ENCODE results near the gene SYT9. TPM values are rescaled to one million over a fixed set of nuclear protein-coding genes. Genes with fewer than 3 reads are reported as not detected.

Gene SYT9
- total and polyA plus RNA-seq, 2 of the 8 experiments (the other 6 are each of a cell fraction or from before 2014, with no cell fraction given), result 1.5 to 2.9 TPM

GRCh38 chr11:7515447-7515886 is 263.8 kb downstream of the SYT9 start:
- Histone ChIP-seq H3K27ac (ENCODE audit: low read depth, low read length) (no peak overlapping the region), H4K91ac (replicated peaks; ENCODE audit: insufficient read length, low read length) (no peak overlapping the region)
- 80% methylated on average over 1 of the region's 1 CpG; no CpG with 5 or more reads in 1 of the 2 experiments for WGBS, 2 experiments (ENCODE audit: extremely low coverage in 1 of 2, insufficient coverage in 1 of 2, insufficient read length in 1 of 2, insufficient replicate concordance in 2 of 2, low coverage in 1 of 2, low lambda C conversion rate in 2 of 2, missing lambda C conversion rate in 1 of 2)

More at GRCh38 chr11:7515447-7515886, 263.8 kb downstream of the SYT9 start:
- TF ChIP-seq POLR2AphosphoS5 (IDR thresholded peaks at IDR 0.05; ENCODE audit: low read depth, low read length), result no peak
- no peak for TF ChIP-seq EZH2 (IDR thresholded peaks at IDR 0.05; ENCODE audit: low read depth, low read length, severe bottlenecking)
- TF ChIP-seq JUN (IDR thresholded peaks at IDR 0.05; ENCODE audit: low read depth, low read length), result no peak
- TF ChIP-seq, protein P1, sequence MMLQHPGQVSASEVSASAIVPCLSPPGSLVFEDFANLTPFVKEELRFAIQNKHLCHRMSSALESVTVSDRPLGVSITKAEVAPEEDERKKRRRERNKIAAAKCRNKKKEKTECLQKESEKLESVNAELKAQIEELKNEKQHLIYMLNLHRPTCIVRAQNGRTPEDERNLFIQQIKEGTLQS (IDR thresholded peaks at IDR 0.05; ENCODE audit: insufficient read depth, low read depth, low read length), result no peak
- TF ChIP-seq TAF7 (optimal IDR thresholded peaks at IDR 0.05; ENCODE audit: borderline replicate concordance, low read depth, low read length), result no peak
- TF ChIP-seq KDM4A (IDR thresholded peaks at IDR 0.05; ENCODE audit: low read depth, low read length, severe bottlenecking), result no peak
- TF ChIP-seq RBBP5 (IDR thresholded peaks at IDR 0.05; ENCODE audit: borderline replicate concordance, low read depth, low read length), result no peak
- Histone ChIP-seq H3K23me2 (ENCODE audit: low read depth, low read length) (peaks cover 9% of the 10 kb centered on the region), H3K4me1 (replicated peaks in 1 of 4; ENCODE audit: control insufficient read depth in 3 of 4, insufficient read depth in 4 of 4, low read length in 3 of 4) (peaks cover 0 to 9% (median 5%) of the 10 kb centered on the region in 4 experiments; a peak in 5 of 7 replicates), H3K4me3 (ENCODE audit: extremely low read depth in 1 of 4, insufficient read depth in 2 of 4, low read depth in 3 of 4, low read length in 4 of 4) (no peak overlapping the region), H3K56ac (replicated peaks; ENCODE audit: insufficient read length, low read depth, low read length) (no peak overlapping the region), H3K4me2 (ENCODE audit: insufficient read depth in 1 of 2, low read depth in 2 of 2, low read length in 2 of 2) (no peak overlapping the region), H3K23ac (ENCODE audit: insufficient read length) (no peak overlapping the region), H2BK15ac (ENCODE audit: low read length) (no peak overlapping the region), H2BK5ac (ENCODE audit: low read depth, low read length) (no peak overlapping the region), H4K5ac (ENCODE audit: insufficient read length, low read depth, low read length) (no peak overlapping the region), H2AFZ (ENCODE audit: low read length) (no peak overlapping the region), H3K18ac (ENCODE audit: extremely low read depth, low read length) (no peak overlapping the region), H2BK20ac (ENCODE audit: low read length) (no peak overlapping the region), H4K20me1 (replicated peaks in 1 of 2; ENCODE audit: control insufficient read depth in 1 of 2, insufficient read depth in 2 of 2, low read length in 2 of 2) (no peaks in the 10 kb centered on the region), H3K27me3 (replicated peaks in 1 of 4; ENCODE audit: control insufficient read depth in 3 of 4, extremely low read depth in 1 of 4, insufficient read depth in 3 of 4, low read length in 3 of 4) (peaks cover 0 to 17% (median 9%) of the 10 kb centered on the region in 4 experiments; a peak in 4 of 7 replicates), H2BK12ac (ENCODE audit: low read depth, low read length) (no peak overlapping the region), H3K79me2 (ENCODE audit: control insufficient read depth in 1 of 2, insufficient read depth in 2 of 2, low read length in 2 of 2) (no peaks in the 10 kb centered on the region), H3K79me1 (ENCODE audit: low read depth, low read length) (no peaks in the 10 kb centered on the region), H3K9ac (replicated peaks in 1 of 4; ENCODE audit: extremely low read depth in 1 of 4, low read depth in 3 of 4, low read length in 3 of 4) (no peak overlapping the region), H4K8ac (ENCODE audit: extremely low read depth, insufficient read depth, low read length) (no peak overlapping the region), H3K14ac (ENCODE audit: insufficient read length) (no peak overlapping the region), H3K36me3 (ENCODE audit: control insufficient read depth in 2 of 4, insufficient read depth in 4 of 4, low read length in 3 of 4) (no peaks in the 10 kb centered on the region), H3K9me3 (ENCODE audit: insufficient read depth in 2 of 2, low read depth in 1 of 2, low read length in 1 of 2) (no peaks in the 10 kb centered on the region), H3K4ac (replicated peaks; ENCODE audit: insufficient read length, low read depth, low read length) (no peak overlapping the region), H2AK5ac (ENCODE audit: low read depth, low read length) (no peak overlapping the region), H2BK120ac (replicated peaks; ENCODE audit: low read depth, low read length) (no peak overlapping the region)
- DNase-seq (ENCODE audit: low read depth in 1 of 2, low spot score in 2 of 2), result no peak
- ChIA-PET POLR2A (ENCODE audit: partially characterized antibody) (interaction anchor here (0.7 kb wide), 1 partner anchor 142 kb away, joined by 3 read pairs; no protein-coding TSS in a partner anchor), CTCF (ENCODE audit: partially characterized antibody) (interaction anchor here (0.7 to 3.0 kb wide), 7 partner anchors 10 to 78 kb away, joined by 3 to 6 read pairs (median 3); no protein-coding TSS in a partner anchor)
- no peak for FAIRE-seq

All from H1 (cell line).